HG03558 (cell line): Measurements from ENCODE around the gene ZNF791.
"Not testable (repeated sequence)": the region's sequence is repeated elsewhere in the genome, so short reads cannot be mapped to it uniquely, and the experiment has no call there.

Source experiments
- ATAC-seq: cut with Tn5 transposase; IDR thresholded peaks from one replicate; pipeline ENCODE4 v1.9.1; 2021; ENCODE audit warnings: moderate number of reproducible peaks; ENCODE audit not compliant: unreplicated experiment; ENCODE audit errors: extremely low read depth

Gene ZNF791

GRCh38 chr19:12610540-12611360, at the start of gene ZNF791, which contains the start of gene ZNF490:
Gene ZNF791, plus strand, starts transcription at chr19:12610920. Its CDS starts 160 bp downstream, at chr19:12611080.
Gene ZNF490, minus strand, starts transcription at chr19:12610813. Its CDS starts 133 bp downstream, at chr19:12610680.
- ATAC-seq: peak; percentile 39

DNA sequence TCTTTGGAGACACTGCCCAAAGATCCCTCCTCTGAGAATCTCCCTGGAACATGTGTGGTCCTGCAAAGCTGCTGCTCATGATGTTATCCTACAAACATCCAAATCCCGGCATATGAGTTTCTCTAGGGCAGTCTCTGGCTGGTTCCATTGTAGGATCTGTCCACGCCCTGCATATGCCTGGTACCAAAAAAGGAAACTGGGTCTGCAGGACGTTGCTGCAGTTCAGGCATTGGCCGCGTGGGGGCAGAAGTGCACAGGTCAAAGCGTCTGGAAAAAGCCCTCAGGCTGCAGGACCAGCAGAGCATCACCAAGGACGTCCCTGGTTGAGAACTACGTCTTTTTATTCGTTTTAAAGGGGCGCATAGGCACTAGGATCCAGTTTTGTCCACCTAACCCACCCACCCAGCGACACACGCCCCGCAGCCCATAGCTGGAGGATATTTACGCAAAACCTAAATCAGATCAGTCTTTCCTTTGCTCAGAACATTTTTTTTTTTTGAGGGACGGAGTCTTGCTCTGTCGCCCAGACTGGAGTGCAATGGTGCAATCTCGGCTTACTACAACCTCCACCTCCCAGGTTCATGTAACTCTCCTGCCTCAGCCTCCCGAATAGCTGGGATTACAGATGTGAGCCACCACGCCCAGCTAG, 46.6 kb upstream of the ZNF791 start:
- no peak for ATAC-seq

GRCh38 chr19:12566380-12566779, 44.3 kb upstream of the ZNF791 start:
- not testable (repeated sequence) for ATAC-seq

DNA sequence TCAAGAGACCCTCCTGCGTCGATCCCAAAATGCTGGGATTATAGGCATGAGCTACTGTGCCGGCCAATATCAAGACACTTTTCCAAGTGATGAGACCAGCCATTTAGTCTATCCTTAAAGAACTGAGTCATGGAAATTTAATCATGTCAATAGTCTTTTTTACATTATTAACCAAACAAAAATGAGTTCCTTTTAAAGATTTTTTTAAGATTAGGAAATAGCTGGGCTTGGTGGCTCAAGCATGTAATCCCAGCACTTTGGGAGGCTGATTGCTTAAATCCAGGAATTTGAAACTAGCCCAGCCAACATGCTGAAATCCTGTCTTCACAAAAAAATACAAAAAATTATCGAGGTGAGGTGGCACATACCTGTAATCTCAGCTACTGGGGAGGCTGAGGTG, 42.8 kb upstream of the ZNF791 start:
- no peak for ATAC-seq

DNA sequence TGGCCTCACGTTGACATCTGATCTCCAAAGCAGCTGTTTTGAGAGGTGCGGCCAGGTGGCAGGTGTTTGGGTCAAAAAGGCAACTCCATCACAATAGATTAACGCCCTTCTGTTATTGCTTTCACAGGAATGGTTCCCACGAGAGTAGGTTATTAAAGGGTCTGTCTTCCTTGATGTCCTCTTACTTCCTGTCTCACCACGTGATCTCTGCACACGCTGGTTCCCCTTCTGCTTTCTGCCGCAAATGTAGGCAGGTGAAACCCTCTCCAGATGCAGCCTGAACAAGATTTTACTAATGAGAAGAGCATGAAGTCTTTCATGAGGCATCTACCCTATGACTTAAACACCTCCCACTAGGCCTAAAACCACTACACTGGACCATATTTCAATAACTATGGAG, 36.7 kb upstream of the ZNF791 start:
- no peak for ATAC-seq

- no peak for ATAC-seq
Observed at GRCh38 chr19:12578641-12579040, 32.1 kb upstream of the ZNF791 start.

GRCh38 chr19:12580180-12580694, 30.5 kb upstream of the ZNF791 start:
- ATAC-seq: no peak

GRCh38 chr19:12581100-12581499, 29.6 kb upstream of the ZNF791 start:
- ATAC-seq: no peak

- ATAC-seq: no peak
Observed at GRCh38 chr19:12596485-12596884, 14.2 kb upstream of the ZNF791 start.

- ATAC-seq: no peak
Observed at GRCh38 chr19:12596927-12597548, 13.7 kb upstream of the ZNF791 start.

DNA sequence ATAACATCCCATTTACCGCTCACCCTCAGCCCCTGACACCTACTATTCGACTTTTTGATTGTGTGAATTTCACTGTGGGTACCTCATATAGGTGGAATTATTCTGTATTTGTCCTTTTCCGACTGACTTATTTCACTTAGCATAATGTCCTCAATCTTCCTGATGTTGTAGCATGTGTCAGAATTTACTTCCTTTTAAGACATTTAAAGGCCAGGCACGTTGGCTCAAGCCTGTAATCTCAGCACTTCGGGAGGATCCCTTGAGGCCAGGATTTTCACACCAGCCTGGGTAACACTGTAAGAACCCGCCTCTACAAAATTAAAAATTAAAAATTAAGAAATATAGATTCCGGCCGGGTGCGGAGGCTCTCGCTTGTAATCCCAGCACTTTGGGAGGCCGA, 13.1 kb upstream of the ZNF791 start:
- ATAC-seq: no peak

DNA sequence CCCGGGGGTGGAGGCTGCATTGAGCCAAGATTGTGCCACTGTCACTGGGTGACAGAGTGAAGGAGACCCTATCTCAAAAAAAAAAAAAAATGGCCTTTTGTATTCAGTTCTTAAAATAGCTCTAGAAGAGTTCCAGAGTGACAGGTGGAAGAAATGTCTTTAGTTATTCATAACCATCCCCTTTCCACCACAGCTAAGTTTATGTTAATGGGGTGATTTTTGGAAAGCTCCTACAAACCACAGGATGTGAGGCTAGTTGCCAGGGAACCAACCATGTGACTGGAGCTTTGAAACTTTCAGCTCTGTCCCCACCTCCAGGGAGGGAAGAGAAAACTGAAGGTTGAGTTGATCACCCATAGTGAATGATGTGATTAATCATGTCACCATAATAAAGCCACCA, 7.0 kb upstream of the ZNF791 start:
- no peak for ATAC-seq

GRCh38 chr19:12606796-12607195, 3.9 kb upstream of the ZNF791 start:
- ATAC-seq: no peak

GRCh38 chr19:12607631-12608030, 3.1 kb upstream of the ZNF791 start:
- ATAC-seq: no peak

DNA sequence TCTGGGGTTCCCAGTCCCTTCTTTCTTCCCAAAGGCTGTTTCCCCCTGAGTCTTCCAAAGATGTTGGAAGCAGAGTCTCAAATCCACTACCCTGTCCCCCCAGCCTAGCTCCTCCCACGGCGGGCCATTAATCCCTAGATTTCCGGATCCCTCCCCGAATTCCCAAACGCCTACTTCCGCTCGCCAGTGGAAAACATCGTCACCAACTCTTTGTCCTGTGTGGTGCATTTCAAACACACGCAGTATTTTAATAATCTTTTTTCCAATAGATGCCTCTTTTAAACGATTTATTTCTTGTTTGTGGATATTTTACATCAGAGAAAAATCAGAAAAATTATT, 610 bp downstream of the ZNF791 start:
- ATAC-seq: no peak

GRCh38 chr19:12617646-12618045, 6.9 kb downstream of the ZNF791 start:
- ATAC-seq: no peak

GRCh38 chr19:12621253-12622024, 10.7 kb downstream of the ZNF791 start:
- not testable (repeated sequence) for ATAC-seq

- ATAC-seq: no peak
Observed at GRCh38 chr19:12623361-12624031, 12.8 kb downstream of the ZNF791 start.

DNA sequence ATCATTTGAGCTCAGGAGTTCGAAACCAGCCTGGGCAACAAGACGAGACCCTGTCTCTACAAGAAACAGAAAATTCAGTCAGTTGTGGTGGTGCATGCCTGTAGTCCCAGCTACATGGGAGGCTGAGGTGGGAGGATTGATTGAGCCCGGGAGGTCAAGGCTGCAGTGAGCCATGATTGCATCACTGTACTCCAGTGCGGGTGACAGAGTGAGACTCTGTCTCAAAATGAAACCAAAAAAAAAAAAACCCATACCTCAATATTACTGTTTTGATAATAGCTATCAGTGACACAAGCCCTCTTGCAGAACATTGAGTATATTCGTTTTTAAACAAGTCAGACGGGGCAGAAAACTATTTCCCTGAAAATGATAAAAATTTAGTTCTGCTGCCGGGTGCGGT, 16.2 kb downstream of the ZNF791 start:
- ATAC-seq: no peak
